ENCODE results near the gene GFM1. TPM values are rescaled to one million over a fixed set of nuclear protein-coding genes. Genes with fewer than 3 reads are reported as not detected.
"Not testable (repeated sequence)": the region's sequence is repeated elsewhere in the genome, so short reads cannot be mapped to it uniquely, and the experiment has no call there.

Gene GFM1
- total RNA-seq, 1 donor from 2014 or later: 93.6 TPM

- peak; percentile 41 to 87 for DNase-seq (ENCODE audit: low read depth in 2 of 2)
Measured at GRCh38 chr3:158672215-158673176, 28.2 kb downstream of the GFM1 start, which contains the start of gene LXN. LXN (minus strand) TSS chr3:158672648; CDS start chr3:158672478, 170 bp downstream.

DNA sequence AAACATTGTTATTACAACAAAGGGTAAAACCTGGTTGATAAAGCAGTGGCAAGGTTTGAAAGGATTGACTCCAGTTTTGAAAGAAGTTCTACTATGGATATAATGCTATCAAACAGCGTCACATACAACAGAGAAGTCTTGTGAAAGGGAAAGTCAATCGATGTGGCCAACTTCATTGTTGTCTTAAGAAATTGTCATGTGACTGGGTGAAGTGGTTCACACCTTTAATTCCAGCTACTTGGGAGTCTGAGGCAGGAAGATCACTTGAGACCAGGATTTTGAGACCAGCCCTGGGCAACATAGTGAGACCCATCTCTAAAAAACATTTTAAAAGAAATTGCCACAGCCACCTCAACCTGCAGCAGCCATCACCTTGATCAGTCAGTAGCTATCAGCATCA is 34.4 kb downstream of the GFM1 start:
- DNase-seq (ENCODE audit: low read depth in 2 of 2): no peak

- DNase-seq (ENCODE audit: low read depth in 2 of 2): peak in 1 of 2 donors; percentile 33
Measured at GRCh38 chr3:158679547-158680000, 35.2 kb downstream of the GFM1 start.

DNA sequence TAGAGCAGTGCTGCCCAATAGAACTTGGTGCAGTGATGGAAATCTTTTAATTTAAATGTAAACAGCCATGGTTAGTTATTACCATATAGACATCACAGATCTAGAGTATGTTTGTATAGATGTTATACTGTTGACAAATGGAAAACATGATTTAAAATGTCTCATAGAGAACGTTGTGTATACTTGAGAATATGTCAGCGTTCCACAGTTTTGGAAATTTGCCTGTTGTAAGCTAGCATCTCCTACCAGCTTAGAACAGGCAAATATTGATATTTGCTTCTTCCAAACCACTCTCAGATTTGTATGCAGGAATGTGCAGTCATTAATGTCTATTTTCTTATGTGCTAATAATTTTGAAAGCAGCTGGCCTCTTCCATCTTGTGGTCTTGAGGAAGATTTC is 36.5 kb downstream of the GFM1 start:
- no peak for DNase-seq (ENCODE audit: low read depth in 2 of 2)

GRCh38 chr3:158683230-158683962 is 39.1 kb downstream of the GFM1 start:
- no peak for DNase-seq (ENCODE audit: low read depth in 2 of 2)

DNA sequence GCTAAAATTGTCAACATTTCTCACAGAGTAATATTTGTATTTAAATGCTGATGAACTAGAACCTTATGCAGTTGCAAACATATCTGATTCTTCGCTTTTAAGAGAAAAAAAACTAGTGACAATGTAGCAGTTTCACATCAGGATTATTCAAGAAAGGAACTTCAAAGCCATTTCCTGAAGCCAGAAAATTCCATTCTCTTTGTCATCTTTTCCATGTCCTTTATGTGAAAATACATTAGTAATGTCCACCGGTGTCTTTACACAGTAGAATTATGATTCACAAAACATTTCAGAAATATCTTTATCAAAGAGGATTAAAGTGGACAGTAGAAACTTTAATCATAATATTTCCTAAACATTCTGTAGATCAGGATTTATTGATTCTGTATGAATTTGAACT is 40.8 kb downstream of the GFM1 start:
- peak; percentile 82 to 85 for DNase-seq (ENCODE audit: low read depth in 2 of 2)

GRCh38 chr3:158693866-158694456 is 49.6 kb downstream of the GFM1 start:
- not testable (repeated sequence) for DNase-seq (ENCODE audit: low read depth in 2 of 2)

DNA sequence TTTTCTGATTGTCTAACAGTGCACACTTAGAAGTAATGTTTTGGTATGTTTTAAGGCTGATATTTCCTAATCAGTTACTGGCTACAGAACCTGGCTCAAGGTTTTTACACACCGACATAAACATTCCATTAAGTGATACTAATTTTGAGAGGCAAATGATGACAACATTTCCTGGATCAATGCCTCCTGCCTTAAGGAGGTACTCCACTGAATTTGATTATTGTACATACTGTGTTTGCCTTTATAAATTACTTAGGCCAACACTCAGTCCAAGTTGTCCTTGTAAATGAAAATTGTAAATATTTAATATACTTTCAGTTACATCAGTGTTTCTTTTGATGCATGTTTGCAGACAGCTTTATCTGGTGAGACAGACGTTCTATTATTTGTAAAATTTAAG is 52.3 kb downstream of the GFM1 start:
- no peak for DNase-seq (ENCODE audit: low read depth in 2 of 2)

DNA sequence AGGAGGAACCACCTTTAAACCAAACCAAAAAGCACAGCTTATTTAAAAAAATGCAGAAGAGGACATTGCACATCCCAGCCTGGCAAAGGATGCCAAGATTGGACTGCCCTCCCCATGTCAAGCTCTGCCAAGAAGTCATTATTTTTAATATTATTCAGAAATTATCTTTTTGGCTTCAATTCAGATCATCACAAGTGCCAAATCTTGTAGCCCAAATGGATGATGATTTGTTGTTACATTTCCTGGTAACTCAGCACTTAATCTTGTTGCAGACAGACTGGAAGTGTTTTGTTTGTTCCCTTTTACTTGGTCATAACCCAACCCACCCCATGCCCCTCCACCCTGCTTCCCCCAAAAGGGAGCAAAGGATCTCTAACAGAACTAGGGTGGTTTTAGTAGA is 56.2 kb downstream of the GFM1 start:
- peak in 1 of 2 donors; percentile 70 for DNase-seq (ENCODE audit: low read depth in 2 of 2)

GRCh38 chr3:158701420-158702065 is 57.2 kb downstream of the GFM1 start:
- peak in 1 of 2 donors; percentile 44 for DNase-seq (ENCODE audit: low read depth in 2 of 2)

GRCh38 chr3:158702815-158703481 is 58.6 kb downstream of the GFM1 start:
- DNase-seq (ENCODE audit: low read depth in 2 of 2): peak in 1 of 2 donors; percentile 81

- DNase-seq (ENCODE audit: low read depth in 2 of 2): no peak
Measured at GRCh38 chr3:158703566-158703965, 59.2 kb downstream of the GFM1 start.

DNA sequence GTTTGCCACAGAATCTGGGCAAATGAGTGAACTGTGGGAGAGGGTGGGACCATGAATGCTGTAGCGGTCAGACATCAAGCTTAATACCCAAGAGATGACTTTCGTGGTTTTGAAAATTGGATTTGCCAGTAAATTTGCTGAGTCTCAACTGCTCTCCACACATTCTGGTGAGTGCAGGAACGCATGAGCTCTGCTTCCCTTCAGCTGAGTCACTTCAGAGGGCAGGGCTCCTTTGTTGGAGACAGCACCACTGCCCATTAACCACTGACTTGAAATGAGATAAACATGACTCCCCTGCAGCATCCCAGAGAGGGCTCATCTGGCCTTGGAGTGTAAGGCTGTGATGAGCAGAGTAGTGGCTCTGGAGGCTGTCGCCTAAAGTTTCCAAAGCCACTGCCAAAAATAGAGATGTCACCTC is 65.3 kb downstream of the GFM1 start:
- DNase-seq (ENCODE audit: low read depth in 2 of 2): peak in 1 of 2 donors; percentile 68

- DNase-seq (ENCODE audit: low read depth in 2 of 2): no peak
Measured at GRCh38 chr3:158710601-158711000, 66.3 kb downstream of the GFM1 start.

GRCh38 chr3:158711886-158712285 is 67.6 kb downstream of the GFM1 start:
- peak in 1 of 2 donors; percentile 42 for DNase-seq (ENCODE audit: low read depth in 2 of 2)

DNA sequence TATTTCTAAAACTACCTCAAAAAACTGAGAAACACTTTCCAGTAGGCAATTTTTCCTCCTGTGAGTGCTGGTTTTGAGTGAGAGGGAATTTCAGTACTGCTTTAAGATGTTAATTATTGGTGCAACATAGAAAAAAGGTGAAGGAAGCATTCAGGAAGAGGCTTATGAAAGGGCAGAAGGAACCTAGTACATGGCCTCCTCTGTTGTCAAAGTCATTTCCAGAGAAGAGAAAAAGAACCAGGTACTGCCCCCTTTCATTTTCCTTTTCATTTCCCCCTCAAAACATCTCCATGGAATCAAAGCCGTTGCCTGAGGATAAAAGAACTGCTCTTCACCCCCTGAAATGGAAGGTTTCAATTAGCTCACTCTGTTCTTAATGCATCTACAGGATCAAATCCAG is 68.1 kb downstream of the GFM1 start:
- DNase-seq (ENCODE audit: low read depth in 2 of 2): no peak

DNA sequence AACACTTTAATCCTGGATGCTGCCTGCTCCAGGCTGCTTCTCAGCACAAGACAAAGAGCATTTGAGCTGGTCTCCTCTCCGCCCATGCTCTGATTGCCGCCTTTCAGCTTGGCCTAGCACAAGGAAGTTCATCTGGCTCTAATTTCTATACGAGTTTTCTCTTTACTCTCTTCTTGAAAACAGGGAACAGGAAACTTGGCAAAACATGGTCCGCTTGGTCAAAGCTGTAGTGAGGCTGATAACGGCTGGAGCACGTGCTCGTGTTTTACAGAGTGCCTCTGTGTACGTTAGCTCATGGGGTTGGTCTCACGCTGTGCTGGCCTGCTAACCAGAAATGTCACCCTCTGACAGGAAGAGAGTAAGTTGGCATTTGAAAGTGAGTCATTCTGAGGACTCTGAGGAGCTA is 68.8 kb downstream of the GFM1 start:
- peak; percentile 70 to 86 for DNase-seq (ENCODE audit: low read depth in 2 of 2)

GRCh38 chr3:158717576-158717975 is 73.2 kb downstream of the GFM1 start:
- DNase-seq (ENCODE audit: low read depth in 2 of 2): no peak

GRCh38 chr3:158718490-158719170 is 74.3 kb downstream of the GFM1 start:
- DNase-seq (ENCODE audit: low read depth in 2 of 2): peak in 1 of 2 donors; percentile 89

DNA sequence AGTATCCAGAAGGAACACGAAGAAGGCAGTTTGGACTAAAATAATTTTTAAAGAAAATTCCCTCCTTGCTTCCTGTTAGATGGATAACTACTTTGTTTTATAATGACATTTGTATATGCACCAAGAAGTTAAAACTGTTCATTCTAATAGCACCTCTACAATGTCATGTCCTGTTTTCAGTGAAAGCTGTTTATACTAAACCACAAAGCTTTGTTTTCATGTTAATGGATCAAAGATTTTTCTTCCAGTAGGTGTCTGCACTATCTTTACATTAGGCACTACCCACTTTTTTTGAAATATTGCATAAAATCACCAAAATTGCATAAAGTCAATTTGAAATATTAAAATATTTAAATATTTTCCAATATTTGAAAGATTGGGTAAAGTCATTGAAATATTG is 77.8 kb downstream of the GFM1 start:
- DNase-seq (ENCODE audit: low read depth in 2 of 2): no peak
